HG02885 (cell line): Measurements from ENCODE around the gene MED9.
"Not testable (repeated sequence)": the region's sequence is repeated elsewhere in the genome, so short reads cannot be mapped to it uniquely, and the experiment has no call there.

ENCODE experiments used
- ATAC-seq: cut with Tn5 transposase; IDR thresholded peaks from one replicate; pipeline ENCODE4 v1.9.1; 2021; ENCODE audit warnings: mild to moderate bottlenecking; ENCODE audit not compliant: unreplicated experiment, poor library complexity

The MED9 gene, protein sequence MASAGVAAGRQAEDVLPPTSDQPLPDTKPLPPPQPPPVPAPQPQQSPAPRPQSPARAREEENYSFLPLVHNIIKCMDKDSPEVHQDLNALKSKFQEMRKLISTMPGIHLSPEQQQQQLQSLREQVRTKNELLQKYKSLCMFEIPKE

DNA sequence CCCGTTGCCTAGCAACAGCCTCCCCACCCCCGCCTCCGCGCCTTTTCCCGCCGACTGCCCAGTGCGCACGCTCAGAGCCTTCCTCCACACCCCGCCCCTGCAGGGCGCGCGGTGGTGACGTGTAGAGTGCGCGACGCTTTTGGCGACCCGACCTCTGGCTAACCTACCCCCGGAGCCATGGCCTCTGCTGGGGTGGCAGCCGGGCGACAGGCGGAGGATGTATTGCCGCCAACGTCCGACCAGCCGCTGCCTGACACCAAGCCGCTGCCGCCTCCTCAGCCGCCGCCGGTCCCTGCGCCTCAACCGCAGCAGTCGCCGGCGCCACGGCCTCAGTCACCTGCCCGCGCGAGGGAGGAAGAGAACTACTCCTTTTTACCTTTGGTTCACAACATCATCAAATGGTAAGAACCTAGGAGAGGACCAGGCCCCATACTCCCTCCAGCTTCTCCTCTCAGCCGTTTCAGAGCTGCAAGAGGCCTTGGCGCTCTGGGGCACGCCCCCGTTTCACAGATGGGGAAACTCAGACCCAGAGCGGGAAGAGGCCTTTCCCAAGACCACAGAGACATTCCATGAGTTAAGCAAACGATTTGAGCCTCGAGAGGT, at the start of gene MED9:
MED9 (plus strand) TSS at position 136 of the 603 bp plus-strand sequence; CDS start at position 178, 42 bp downstream.
- peak; percentile 88 for ATAC-seq

DNA sequence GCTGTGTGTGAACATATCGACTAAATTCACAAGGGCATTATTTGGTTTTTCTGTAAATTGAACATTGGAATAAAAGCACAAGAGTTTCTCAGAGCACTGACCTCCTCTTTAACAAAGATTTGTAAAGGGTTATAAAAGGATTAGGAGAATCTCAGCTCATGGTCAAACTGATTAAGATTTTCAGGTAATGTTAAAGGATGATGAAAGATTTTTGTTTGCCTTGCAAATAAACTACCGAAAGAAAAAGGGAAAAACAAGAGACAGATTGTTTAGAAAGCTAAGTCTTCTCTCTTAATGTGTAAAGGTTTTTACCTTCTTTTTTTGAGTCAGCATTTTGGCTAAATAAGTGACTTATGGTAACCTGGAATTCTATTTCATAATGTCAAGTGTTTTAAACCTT, 47.6 kb upstream of the MED9 start:
- no peak for ATAC-seq

DNA sequence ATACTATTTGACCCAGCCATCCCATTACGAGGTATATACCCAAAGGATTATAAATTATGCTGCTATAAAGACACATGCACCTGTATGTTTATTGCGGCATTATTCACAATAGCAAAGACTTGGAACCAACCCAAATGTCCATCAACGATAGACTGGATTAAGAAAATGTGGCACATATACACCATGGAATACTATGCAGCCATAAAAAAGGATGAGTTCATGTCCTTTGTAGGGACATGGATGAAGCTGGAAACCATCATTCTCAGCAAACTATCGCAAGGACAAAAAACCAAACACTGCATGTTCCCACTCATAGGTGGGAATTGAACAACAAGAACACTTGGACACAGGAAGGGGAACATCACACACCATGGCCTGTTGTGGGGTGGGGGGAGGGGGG, 45.9 kb upstream of the MED9 start:
- not testable (repeated sequence) for ATAC-seq

DNA sequence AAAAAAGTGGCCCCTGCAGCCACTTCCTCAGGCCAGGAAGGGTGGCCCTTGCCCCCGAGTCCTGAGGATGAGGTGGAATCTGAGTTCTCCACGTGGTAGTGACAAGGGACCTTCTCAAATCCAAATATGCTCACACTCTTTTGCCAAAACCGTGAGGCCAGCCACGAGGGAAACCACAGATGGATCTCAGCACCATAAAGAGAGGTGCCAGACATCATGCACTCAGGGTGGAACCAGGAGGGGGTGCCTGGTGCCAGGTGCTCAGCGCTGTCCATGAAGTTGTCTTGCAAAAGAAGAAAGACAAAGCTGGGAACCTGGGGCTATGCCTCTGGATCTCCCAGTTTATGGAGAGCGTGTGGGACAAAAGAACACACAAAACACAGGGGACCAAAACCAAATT, 45.2 kb upstream of the MED9 start:
- ATAC-seq = no peak

DNA sequence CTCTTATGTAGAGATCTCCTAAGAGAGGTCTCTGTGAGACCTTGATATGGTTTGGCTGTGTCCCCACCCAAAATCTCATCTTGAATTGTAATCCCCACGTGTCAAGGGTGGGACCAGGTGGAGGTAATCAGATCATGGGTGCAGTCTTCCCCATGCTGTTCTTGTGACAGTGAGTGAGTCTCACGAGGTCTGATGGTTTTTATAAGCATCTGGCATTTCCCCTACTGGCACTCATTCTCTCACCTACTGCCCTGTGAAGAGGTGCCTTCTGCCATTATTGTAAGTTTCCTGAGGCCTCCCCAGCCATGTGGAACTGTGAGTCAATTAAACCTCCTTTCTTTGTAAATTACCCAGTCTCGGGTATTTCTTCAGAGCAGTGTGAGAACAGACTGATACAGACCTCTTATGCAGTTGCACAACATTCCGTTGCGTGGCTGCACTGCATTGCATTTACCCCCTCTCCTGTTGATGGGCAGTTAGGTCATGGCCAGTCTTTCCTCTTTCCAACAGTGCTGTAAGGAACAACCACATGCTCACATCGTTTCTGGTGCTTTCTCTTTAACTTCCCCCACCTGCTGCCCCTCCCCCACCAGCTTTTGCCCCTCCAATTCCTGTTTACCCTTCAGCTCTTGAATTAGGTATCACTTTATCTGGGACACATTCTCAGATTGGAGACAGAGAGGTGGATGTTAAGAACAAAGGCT, 43.6 kb upstream of the MED9 start:
- no peak for ATAC-seq

DNA sequence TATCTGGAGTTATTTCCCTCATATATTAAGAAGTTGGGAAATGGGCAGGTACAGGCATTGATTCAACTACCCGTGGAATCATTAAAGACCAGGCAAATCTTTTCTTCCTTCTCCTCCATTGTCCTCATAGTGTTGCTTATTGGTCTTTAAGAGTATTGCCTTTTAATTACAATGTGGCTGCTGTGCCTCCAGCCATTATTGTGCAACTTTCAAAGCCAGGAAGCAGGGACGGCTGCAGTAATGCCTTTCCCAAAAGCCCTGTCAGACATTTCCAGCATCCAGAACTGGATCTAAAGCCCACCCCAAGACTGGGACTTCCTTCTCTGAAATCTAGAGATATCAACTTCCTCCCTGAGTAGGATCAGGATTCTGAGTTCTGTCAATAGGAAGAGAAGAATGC, 42.3 kb upstream of the MED9 start:
- ATAC-seq = no peak

DNA sequence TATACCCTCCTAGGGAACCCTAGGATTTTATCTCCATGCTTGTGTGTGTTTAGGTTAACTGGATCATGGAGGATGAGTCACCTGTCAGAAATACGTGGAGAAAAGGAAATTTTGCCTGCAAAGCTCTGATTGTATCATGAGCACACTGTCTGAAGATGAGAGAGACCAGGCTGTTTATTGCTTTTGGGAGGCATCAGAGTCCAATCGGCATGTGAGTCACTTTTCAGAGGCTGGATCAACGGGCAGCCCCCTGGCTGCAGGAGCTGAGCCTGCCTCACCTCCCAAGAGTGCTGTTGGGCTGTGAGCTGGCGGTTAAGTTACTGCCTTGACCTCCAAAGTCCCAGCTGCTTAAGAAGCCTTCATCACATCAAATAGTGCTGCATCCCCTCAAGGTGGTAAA, 41.5 kb upstream of the MED9 start:
- ATAC-seq = no peak

DNA sequence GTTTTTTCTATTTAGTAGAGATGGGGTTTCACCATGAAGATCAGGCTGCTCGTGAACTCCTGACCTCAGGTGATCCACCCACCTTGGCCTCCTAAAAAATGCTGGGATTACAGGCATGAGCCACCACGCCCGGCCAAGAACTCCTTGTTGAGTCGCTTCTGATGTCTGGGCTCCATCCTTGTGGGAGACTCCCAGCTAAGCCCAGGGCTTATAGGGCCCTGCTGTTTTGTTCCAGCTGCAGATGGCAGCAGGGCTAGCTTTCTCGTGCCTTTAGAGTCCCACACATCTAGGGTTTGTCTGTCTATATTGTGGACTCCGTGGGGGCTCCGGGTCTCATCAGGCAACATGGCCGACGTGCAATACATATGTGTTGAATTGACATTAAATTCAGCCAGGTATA, 39.3 kb upstream of the MED9 start:
- ATAC-seq = no peak

DNA sequence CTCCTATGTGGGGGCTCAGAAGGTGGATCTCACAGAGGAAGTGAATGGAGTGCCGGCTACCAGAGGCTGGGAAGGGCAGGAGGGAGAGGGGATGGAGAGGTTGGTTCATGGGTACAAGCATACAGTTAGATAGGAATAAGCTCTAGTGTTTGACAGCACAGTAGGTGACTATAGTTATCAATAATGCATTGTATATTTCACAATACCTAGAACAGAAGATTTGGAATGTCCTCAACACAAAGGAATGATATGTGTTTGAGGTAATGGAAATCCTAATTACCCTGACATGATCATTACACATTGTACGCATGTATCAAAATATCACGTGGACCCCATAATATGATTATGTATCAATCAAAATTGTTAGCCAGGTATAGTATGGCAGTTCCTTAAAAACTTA, 38.9 kb upstream of the MED9 start:
- no peak for ATAC-seq

DNA sequence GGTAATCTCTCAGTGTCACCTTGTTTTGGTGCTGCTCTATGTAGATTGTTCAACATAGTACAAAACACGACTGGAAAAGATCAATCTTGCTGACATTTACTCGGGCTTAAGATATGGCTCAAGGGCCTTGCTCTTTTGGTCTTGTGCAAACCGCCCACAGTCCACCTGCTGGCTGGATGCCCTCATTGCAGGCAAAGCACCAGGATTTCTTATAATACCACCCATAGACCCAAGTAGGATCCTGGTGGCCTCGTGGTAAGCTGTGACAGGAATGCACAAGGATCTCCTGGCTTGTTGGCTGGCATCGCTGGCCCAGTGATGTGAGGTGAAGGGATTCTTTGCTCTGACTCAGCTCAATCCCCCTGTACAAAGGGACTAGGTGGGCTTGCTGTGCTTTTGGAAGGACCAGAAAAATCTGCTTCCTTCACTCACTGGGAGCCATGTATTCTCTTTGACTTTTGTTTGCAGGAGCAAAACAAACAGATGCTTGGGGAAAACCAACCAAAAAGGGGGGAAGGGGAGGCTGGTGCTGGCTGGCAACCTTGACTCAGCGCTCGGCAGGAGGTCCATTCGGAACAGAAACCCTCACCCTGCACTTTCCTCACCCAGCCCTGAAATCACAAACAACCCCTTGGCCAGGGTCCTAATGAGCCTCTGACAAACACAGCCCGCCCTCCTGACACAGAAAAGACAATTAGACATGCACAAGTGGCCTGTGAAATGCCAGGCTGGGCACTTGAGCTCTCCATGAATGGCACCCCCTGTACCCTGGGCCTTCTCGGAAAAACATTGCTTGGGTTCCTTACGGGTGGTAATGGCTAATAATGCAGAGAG, 36.6 kb upstream of the MED9 start:
- no peak for ATAC-seq

DNA sequence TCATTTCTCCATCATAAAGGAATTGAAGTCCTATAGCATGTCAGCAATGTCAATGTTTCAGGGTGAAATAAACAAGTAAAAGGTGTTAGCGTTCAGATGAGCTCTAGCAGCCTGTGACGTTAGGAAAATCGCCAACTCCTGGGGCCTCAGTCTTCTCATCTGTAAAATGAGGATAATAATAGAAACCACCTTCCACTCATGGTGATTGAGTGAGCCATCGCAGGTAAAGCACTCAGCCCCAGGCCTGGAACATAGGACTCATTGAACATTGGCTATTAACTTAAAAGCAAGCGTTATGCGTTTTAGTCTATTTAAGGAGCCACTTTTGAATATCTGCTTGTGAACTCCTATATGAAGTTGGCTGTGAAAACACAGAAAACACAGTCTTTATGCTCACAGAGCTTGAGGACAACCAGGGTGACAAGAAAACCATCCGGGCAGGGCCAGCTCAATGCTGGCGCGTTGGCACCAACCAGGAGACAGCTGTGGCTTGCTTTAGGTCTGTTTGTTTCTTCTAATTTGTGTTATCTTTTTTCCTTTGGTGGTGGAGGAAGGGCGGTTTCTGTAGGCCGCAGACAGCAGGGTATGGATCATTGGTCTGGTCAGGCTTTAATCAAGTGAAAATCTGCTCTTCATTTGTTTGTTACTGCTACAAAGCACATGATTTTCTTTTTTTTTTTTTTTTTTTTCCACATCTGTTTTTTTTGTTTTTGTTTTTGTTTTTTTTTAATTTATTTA, 35.7 kb upstream of the MED9 start:
- no peak for ATAC-seq

DNA sequence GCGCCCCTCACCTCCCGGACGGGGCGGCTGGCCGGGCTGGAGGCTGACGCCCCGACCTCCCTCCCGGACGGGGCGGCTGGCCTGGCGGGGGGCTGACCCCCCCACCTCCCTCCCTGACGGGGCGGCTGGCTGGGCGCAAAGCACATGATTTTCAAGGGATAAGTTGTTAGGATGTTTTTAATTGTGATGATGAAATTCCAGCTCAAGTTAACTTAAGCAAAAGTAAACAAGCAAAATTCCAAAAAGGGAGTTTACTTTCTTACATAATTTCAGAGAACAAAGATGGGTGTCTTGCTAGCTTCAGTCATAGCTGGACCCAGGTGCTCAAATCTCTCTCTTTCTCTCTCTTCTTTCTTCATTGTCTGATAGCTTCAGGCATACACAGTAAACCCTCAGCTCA, 33.6 kb upstream of the MED9 start:
- ATAC-seq = no peak

DNA sequence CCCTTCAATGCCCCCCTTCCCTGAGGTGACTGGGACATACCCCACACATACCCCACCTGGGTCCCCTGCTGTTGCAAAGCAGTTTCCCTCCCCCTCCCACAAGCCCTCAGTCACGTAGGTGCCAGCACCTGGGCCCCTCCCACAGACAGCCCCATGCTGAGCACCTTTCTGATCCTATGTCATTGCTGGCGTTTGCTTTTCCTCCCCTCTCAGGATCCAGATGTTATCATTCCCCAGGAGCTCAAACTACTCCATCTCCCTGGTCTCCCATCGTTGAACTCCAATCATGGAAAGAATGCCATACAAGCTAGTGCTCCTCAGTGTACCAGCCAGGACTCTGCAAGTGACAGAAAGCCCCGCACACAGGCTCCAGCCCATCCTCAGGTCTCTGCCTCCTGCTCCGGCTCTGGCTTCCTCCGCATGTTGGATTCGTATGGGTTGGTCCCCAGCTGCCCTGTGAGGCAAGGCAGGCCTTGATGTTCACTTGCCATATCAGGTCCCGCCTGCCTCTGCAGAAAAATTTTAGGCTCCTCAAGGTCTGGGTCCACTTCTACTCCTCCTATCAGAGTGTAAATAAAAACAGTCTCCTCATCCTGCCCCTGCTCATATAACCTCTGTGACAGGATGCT, 31.4 kb upstream of the MED9 start:
- no peak for ATAC-seq

DNA sequence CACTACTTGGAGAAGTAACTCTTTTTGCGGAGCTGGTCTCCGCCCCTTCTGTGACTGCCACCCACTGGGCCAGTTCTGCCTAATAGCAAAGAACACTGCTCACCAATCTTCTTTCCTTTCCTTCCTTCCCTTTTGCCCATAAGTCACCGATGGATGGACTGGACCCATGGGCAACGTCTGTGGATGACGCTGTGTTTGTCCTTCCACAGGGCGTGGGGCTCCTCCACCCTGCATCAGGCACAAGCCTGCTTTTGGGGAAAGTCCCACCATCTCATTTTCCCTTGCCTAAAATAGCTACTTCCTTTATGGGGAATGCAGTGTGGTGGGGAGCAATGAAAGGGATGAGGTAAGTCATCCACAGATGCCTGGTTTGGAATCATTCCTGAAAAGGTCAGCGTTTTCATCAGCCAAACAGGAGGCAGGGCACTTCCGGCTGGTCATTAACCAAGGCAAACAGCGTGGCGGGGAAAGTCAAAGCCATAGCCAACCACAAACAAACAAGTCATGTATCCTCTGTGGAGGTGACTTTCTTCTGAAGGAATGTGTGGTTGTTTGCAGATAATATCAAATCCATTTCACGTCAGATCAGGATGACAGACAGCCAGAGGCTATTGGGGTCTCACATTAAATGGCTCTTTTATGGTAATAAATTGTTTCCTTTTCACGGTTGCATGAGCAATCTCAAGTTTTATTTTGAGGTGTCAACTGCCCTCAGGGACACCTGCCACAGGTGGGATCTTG, 30.7 kb upstream of the MED9 start:
- ATAC-seq = no peak

DNA sequence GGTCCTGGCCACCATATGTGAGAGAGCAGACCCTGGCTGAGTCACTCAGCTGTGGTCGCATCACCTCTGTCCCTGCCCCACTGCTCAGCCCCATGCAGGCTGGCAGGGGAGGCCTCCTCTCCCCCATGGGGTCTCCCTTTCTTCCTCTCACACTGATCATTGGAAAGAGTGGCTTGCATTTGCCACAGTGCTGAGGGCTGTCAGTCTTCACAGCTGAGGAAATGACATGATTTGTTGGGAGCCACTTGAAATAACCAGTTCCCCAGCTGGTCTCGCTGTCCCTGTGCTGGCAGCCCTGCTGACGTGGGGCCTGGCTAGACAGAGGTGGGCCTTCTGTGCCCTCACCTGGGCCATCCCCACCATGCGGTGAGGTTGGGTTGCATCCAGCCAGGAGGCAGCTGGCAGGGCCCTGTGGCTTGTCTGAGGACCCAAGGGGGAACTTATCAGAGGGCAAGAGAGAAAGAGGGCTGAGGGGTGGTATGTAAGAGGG, 30.1 kb upstream of the MED9 start:
- ATAC-seq = no peak

DNA sequence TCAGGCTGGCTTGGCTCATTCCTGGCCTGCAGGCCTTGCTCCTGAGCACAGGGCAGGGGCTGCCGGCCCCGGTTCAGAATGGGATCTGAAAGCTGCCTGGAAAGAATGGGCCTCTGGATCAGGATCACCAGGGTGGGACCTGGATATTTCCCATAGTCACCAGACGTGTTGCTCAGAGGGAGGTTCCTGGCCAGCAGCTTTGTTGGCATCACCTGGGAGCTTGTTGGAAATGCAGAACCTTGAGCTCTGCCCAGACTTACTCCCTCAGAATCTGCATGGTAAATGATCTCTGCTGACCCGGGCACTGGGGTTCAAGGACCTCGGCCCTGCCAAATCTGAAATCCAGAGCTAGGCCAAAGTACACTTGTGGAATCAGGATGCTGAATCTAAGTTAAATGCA, 29.5 kb upstream of the MED9 start:
- ATAC-seq = no peak

DNA sequence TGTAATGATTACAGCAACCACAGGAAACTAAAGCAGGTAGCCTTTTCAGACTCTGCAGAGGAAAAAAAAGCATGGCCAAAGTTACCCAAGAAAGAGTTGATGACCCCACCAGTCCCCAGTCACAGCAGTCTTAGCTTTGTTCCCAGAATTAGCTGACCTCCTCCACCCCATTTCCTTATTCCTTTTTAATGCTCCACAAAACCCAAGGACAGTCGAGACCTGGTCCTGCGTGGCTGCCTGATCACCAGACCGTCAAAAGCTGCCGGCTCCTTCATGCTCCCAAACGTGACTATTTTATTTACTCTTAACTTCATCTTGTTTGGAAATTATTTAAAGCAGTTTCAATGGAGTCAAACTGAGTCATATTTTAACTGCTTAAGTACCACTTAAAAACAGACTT, 28.7 kb upstream of the MED9 start:
- ATAC-seq = no peak

DNA sequence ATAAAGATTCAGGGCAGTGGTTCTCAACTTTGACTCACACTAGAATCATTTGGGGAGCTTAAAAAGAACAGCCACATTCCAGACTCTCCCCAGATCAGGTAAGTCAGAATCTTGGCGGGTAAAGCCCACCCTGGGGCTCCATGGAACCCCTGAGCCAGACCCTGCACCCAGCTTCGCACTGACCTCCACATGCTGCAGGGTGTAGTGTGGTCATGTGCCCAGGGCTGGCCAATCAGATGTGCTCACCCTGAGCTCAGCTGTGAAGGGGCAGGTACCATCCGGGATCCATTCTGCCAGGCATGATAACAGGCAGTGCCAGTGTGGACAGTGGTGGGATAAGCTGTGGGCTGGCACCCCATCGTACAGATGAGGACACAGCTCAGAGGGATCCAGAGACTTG, 28.1 kb upstream of the MED9 start:
- ATAC-seq = no peak

DNA sequence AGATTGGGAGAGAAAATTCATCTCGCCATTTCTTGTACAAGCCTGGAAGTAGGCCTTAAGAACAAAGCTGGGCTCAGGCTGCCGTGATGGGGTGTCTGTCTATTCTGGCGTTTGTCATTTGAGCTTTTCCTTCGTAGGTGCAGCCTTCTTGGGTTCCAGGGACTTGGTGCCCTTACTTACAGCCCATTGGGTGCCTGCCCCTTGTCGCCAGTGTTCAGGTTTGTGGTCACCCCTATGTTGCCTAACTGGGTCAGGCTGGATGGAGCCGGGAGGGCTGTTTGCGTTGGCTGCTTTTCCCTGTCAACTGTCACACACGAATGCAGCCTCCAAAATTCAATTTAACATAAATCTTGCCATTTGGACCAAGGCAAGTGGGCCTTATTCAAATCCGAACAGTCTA, 23.7 kb upstream of the MED9 start:
- no peak for ATAC-seq
